HepG2 (cell line): ENCODE measurements around the gene HECTD1. TPM values are rescaled to one million over a fixed set of nuclear protein-coding genes. Genes with fewer than 3 reads are reported as not detected.

Source experiments
- ATAC-seq: fragments of 200-7000 bp; cut with Tn5 transposase; 3 replicates; pipeline ENCODE4 v1.9.1; 2020; ENCODE audit warnings: mild to moderate bottlenecking, moderate library complexity
- BruUV-seq: library from RNA; stranded (reverse); fragments of 400-500 nt; replicated peaks from 2 replicates; lab custom pipeline; 2021; lab: Mats Ljungman, UMichigan
- CTCF ChIA-PET: fragments of 300-600 bp; formaldehyde crosslinking; extraction: SDS; loops from one replicate; lab custom pipeline; 2021; ENCODE audit warnings: low total read pairs, inconsistent platforms, low intra/inter-chr PET ratio; lab: Yijun Ruan, JAX
- POLR2A ChIA-PET: fragments of 350-600 bp; sonication (Branson Sonifier 250); formaldehyde crosslinking; loops from one replicate; lab custom pipeline; 2020; ENCODE audit warnings: antibody characterized with exemption, inconsistent platforms; lab: Yijun Ruan, JAX
- DNase-seq: peaks from one replicate; pipeline ENCODE4 v3.0.0-alpha.2; 2015; ENCODE audit warnings: low spot score
- FAIRE-seq: peaks from 3 replicates; lab custom pipeline; 2011; peaks lifted over from hg19 to GRCh38; lab: Jason Lieb, UNC
- H2AFZ ChIP-seq: one replicate; pipeline ENCODE4 v1.6.1; 2011; ENCODE audit warnings: low read length, inconsistent platforms
- H3K27ac ChIP-seq: fragments of 300-600 bp; 3 replicates; pipeline ENCODE4 v1.8.0; 2011; ENCODE audit warnings: mixed run types, mild to moderate bottlenecking, mixed read lengths, low read length, inconsistent platforms; ENCODE audit not compliant: insufficient read depth; ENCODE audit errors: extremely low read length
- H3K27me3 ChIP-seq, 2 experiments: fragments of 200-600 bp in 1 of 2; 2 replicates in 1 of 2; 3 replicates in 1 of 2; pipeline versions ENCODE4 v1.6.0 to v1.8.0; 2011; ENCODE audit warnings: low read length in 2 of 2, mild to moderate bottlenecking in 2 of 2, moderate library complexity in 2 of 2, inconsistent platforms in 1 of 2; ENCODE audit not compliant: insufficient read depth in 2 of 2, control insufficient read depth in 1 of 2
- H3K36me3 ChIP-seq, 2 experiments: fragments of 200-600 bp in 1 of 2; replicated peaks in 1 of 2; 2 replicates in 1 of 2; 3 replicates in 1 of 2; pipeline versions ENCODE4 v1.5.1 to v1.8.0; 2011; ENCODE audit warnings: low read length in 2 of 2, inconsistent platforms in 1 of 2; ENCODE audit not compliant: insufficient read depth in 2 of 2, control insufficient read depth in 1 of 2
- H3K4me1 ChIP-seq: 2 replicates; pipeline ENCODE4 v1.5.1; 2012; ENCODE audit warnings: low read length, inconsistent platforms; ENCODE audit not compliant: insufficient read depth
- H3K4me2 ChIP-seq: 2 replicates; pipeline ENCODE4 v1.6.0; 2011; ENCODE audit warnings: low read depth, low read length, inconsistent platforms
- H3K4me3 ChIP-seq, 3 experiments: fragments of 200-600 bp in 1 of 3; sonication (generic), shearing (Covaris generic) in 1 of 3; replicated peaks in 1 of 3; 2 replicates each; pipeline ENCODE4 v1.5.1; 2011 to 2016; ENCODE audit warnings: low read length in 3 of 3, inconsistent platforms in 2 of 3, low read depth in 2 of 3, mild to moderate bottlenecking in 2 of 3, control low read depth in 1 of 3, mixed read lengths in 1 of 3; ENCODE audit not compliant: insufficient read depth in 1 of 3
- H3K79me2 ChIP-seq: one replicate; pipeline ENCODE4 v1.6.1; 2011; ENCODE audit warnings: low read length, inconsistent platforms; ENCODE audit not compliant: insufficient read depth
- H3K9ac ChIP-seq: 2 replicates; pipeline ENCODE4 v1.6.0; 2011; ENCODE audit warnings: mild to moderate bottlenecking, low read depth, low read length, inconsistent platforms; ENCODE audit not compliant: insufficient read depth
- H3K9me3 ChIP-seq: 2 replicates; pipeline ENCODE4 v1.5.1; 2012; ENCODE audit warnings: mild to moderate bottlenecking, low read length
- H4K20me1 ChIP-seq: 2 replicates; pipeline ENCODE4 v1.6.0; 2011; ENCODE audit warnings: inconsistent platforms, mild to moderate bottlenecking, low read length, moderate library complexity; ENCODE audit not compliant: insufficient read depth
- BCLAF1 ChIP-seq: fragments of 450-650 bp; IDR thresholded peaks from 2 replicates; pipeline ENCODE4 v1.6.1; 2017; ENCODE audit warnings: mild to moderate bottlenecking
- E2F1 ChIP-seq: sonication (generic); formaldehyde crosslinking; IDR thresholded peaks from 2 replicates; pipeline ENCODE4 v1.5.0; 2020; ENCODE audit warnings: missing genetic modification reagents
- E2F2 ChIP-seq: sonication (generic); formaldehyde crosslinking; IDR thresholded peaks from 2 replicates; pipeline ENCODE4 v1.4.0; 2020; ENCODE audit warnings: missing genetic modification reagents, borderline replicate concordance
- ETV6 ChIP-seq: sonication (generic); formaldehyde crosslinking; conservative IDR thresholded peaks from 2 replicates; pipeline ENCODE4 v1.4.0; 2020; ENCODE audit warnings: missing genetic modification reagents
- GABPB1 ChIP-seq: IDR thresholded peaks from 2 replicates; pipeline ENCODE4 v1.6.1; 2016; ENCODE audit warnings: mild to moderate bottlenecking, missing genetic modification reagents, moderate library complexity, missing compliant biosample characterization
- MBD4 ChIP-seq: IDR thresholded peaks from 2 replicates; pipeline ENCODE4 v1.6.1; 2012; ENCODE audit warnings: low read length, inconsistent platforms, borderline replicate concordance
- POLR2AphosphoS5 ChIP-seq: IDR thresholded peaks from 2 replicates; pipeline ENCODE4 v1.6.1; 2012; ENCODE audit warnings: low read depth, low read length
- RBM22 ChIP-seq: fragments of 200-400 bp; formaldehyde crosslinking; optimal IDR thresholded peaks from 2 replicates; pipeline ENCODE3; 2017; ENCODE audit warnings: mild to moderate bottlenecking, low read length, moderate library complexity
- STAT5B ChIP-seq: sonication (generic); formaldehyde crosslinking; IDR thresholded peaks from 2 replicates; pipeline ENCODE4 v1.4.0; 2020; ENCODE audit warnings: missing genetic modification reagents
- ZNF788 ChIP-seq: sonication (generic); formaldehyde crosslinking; IDR thresholded peaks from 2 replicates; pipeline ENCODE4 v1.5.0; 2020; ENCODE audit warnings: mild to moderate bottlenecking, missing genetic modification reagents, borderline replicate concordance
- WGBS: methylation state at CpG from one replicate; pipeline ENCODE4 v1.1.6; 2017; ENCODE audit warnings: low lambda C conversion rate; 5-methylcytosine and 5-hydroxymethylcytosine counted together
- in situ Hi-C: cut with HindIII; loops from 2 replicates; pipeline ENCODE4 v1.10.0; 2017; ENCODE audit warnings: low pct_unique_long_range_greater_than_20kb; ENCODE audit not compliant: extremely low pct_ligation_motif_present
- intact Hi-C: fragments of 100-400 bp; cut with micrococcal nuclease; formaldehyde crosslinking; loops from one replicate; pipeline ENCODE4 v1.10.0; 2022; ENCODE audit not compliant: unreplicated experiment
- polyA plus RNA-seq, 8 experiments: library from polyadenylated mRNA; depleted of rRNA in 3 of 8; stranded (reverse) in 7 of 8; unstranded in 1 of 8; fragments of >200 nt; fragmentation: Illumina TruSeq in 4 of 8; extraction: Trizol in 4 of 8; gene quantifications; 2 replicates each; pipeline versions ENCODE4 v1.2.1 to v1.2.3, GENCODE V29; 2011 to 2016; ENCODE audit warnings: low read depth in 4 of 8, missing spikeins in 1 of 8, mixed read lengths in 1 of 8; ENCODE audit not compliant: insufficient read depth in 1 of 8
- total RNA-seq, 5 experiments: library from RNA; depleted of rRNA; stranded (reverse); fragments of >200 nt; fragmentation: Illumina TruSeq; extraction: Trizol; gene quantifications; 2 replicates each; pipeline ENCODE4 v1.2.3, GENCODE V29; 2016; ENCODE audit warnings: low read depth in 1 of 5

Gene HECTD1
- total and polyA plus RNA-seq, 2 of the 13 experiments (the other 11 are each of a cell fraction or from before 2014, with no cell fraction given) = 312 to 560 TPM

- WGBS = 98% methylated on average over 2 of the region's 2 CpGs
- H3K27me3 ChIP-seq = no peaks in the 10 kb centered on the region
- ChIA-PET CTCF (no interaction called here), POLR2A (interaction anchor here (1.2 kb wide), 1 partner anchor 69 kb away, joined by 3 read pairs; the partner anchor contains the start of gene HECTD1)
- H3K27ac ChIP-seq = no peak overlapping the region
- intact Hi-C loops = loop anchor here (5.0 kb wide), 1 partner anchor 219 kb away; no protein-coding TSS in a partner anchor
- H3K4me3 ChIP-seq = no peak overlapping the region
- H3K4me1 ChIP-seq = no peaks in the 10 kb centered on the region
- peaks cover 40 to 86% of the 10 kb centered on the region in 2 experiments for H3K36me3 ChIP-seq
- BruUV-seq = no TSS peak
- no peak overlapping the region for H3K9ac ChIP-seq
- no peaks in the 10 kb centered on the region for H3K79me2 ChIP-seq
- no peak overlapping the region for H3K4me2 ChIP-seq
- H3K9me3 ChIP-seq = no peaks in the 10 kb centered on the region
- FAIRE-seq = no peak
- no peak overlapping the region for H2AFZ ChIP-seq
- H4K20me1 ChIP-seq = no peaks in the 10 kb centered on the region
- TF ChIP-seq POLR2AphosphoS5 = peak; percentile 21; the same call in 1 of the 2 replicates
- TF ChIP-seq E2F1 (CRISPR knock-in tag) = no peak
- TF ChIP-seq E2F2 = no peak
- no peak for TF ChIP-seq BCLAF1
- TF ChIP-seq STAT5B (CRISPR knock-in tag) = no peak
- TF ChIP-seq ETV6 = no peak
- no peak for TF ChIP-seq GABPB1 (CRISPR knock-in tag)
- no peak for TF ChIP-seq ZNF788
- TF ChIP-seq MBD4 = 0 out of 2 replicates have a peak, but pooled peaks have one; percentile 16
- peak; percentile 60 for TF ChIP-seq RBM22
- TF ChIP-seq, all 625 proteins: peak for 3
- in situ Hi-C loops = no loop called here
- no peak for DNase-seq
- no peak for ATAC-seq
Measured at GRCh38 chr14:31138301-31138700, 69.3 kb downstream of the HECTD1 start.
